Stimulated activated CD4-positive, alpha-beta T cell treated with anti-CD3 and anti-CD28 coated beads, Interleukin-15, amount 100 ng/mL, for 1 hour (primary cell): Measurements from ENCODE around the gene OTUD5.

Experiments
- DNase-seq, 2 donors: peaks; one replicate each; pipeline ENCODE4 v3.0.0-alpha.2; 2020; ENCODE audit warnings: low read depth in 1 of 2, low spot score in 1 of 2

OTUD5 gene

GRCh38 chrX:48911412-48912182 is 45.8 kb downstream of the OTUD5 start, which contains the start of gene SLC35A2:
Gene SLC35A2, minus strand, starts transcription at chrX:48911646. Its CDS starts 10 bp downstream, at chrX:48911636.
- DNase-seq = peak; percentile 69 to 77

GRCh38 chrX:48910926-48911411 is 46.4 kb downstream of the OTUD5 start:
- DNase-seq = no peak

GRCh38 chrX:48909703-48910294 is 47.6 kb downstream of the OTUD5 start:
- DNase-seq = no peak

GRCh38 chrX:48908600-48908999 is 48.8 kb downstream of the OTUD5 start:
- no peak for DNase-seq

GRCh38 chrX:48905090-48905790 is 52.2 kb downstream of the OTUD5 start:
- no peak for DNase-seq

- DNase-seq = no peak
Measured at GRCh38 chrX:48904626-48905025, 52.8 kb downstream of the OTUD5 start.

- no peak for DNase-seq
Measured at GRCh38 chrX:48904180-48904579, 53.2 kb downstream of the OTUD5 start.

- no peak for DNase-seq
Measured at GRCh38 chrX:48903290-48903689, 54.1 kb downstream of the OTUD5 start.

GRCh38 chrX:48902776-48903175 is 54.6 kb downstream of the OTUD5 start:
- no peak for DNase-seq

GRCh38 chrX:48902135-48902534 is 55.3 kb downstream of the OTUD5 start:
- no peak for DNase-seq

GRCh38 chrX:48901069-48901468 is 56.3 kb downstream of the OTUD5 start:
- no peak for DNase-seq

GRCh38 chrX:48899078-48899410 is 58.4 kb downstream of the OTUD5 start:
- no peak for DNase-seq

GRCh38 chrX:48897625-48898306 is 59.6 kb downstream of the OTUD5 start, which contains the start of the genes PQBP1 and TIMM17B:
Gene PQBP1, plus strand, starts transcription at chrX:48897930. Its CDS starts 580 bp downstream, at chrX:48898510.
Gene TIMM17B, minus strand, starts transcription at chrX:48897768. Its CDS starts 19 bp downstream, at chrX:48897749.
- peak; percentile 69 to 72 for DNase-seq

- DNase-seq = peak in 1 of 2 donors; percentile 28
Measured at GRCh38 chrX:48897157-48897624, 60.2 kb downstream of the OTUD5 start.

GRCh38 chrX:48896611-48897011 is 60.8 kb downstream of the OTUD5 start:
- no peak for DNase-seq

GRCh38 chrX:48894891-48895290 is 62.5 kb downstream of the OTUD5 start:
- no peak for DNase-seq

GRCh38 chrX:48893556-48894348 is 63.7 kb downstream of the OTUD5 start:
- DNase-seq = no peak

- no peak for DNase-seq
Measured at GRCh38 chrX:48892896-48893295, 64.5 kb downstream of the OTUD5 start.

- peak; percentile 49 to 53 for DNase-seq
Measured at GRCh38 chrX:48891402-48892288, 65.8 kb downstream of the OTUD5 start.
